HEK293 (cell line): ENCODE results near the gene C4orf50.
"Not testable (repeated sequence)": the region's sequence is repeated elsewhere in the genome, so short reads cannot be mapped to it uniquely, and the experiment has no call there.

Experiments
- SETDB1 ChIP-seq: IDR thresholded peaks from one replicate; pipeline ENCODE4 v1.6.1; 2017; ENCODE audit warnings: mild to moderate bottlenecking, low read length, moderate library complexity, mixed read lengths; ENCODE audit not compliant: insufficient read length
- ZSCAN23 ChIP-seq: fragments of 450-650 bp; formaldehyde crosslinking; IDR thresholded peaks from 2 replicates; pipeline ENCODE4 v1.5.1; 2016; ENCODE audit warnings: missing biosample characterization, missing genetic modification characterization
- ZSCAN5A ChIP-seq: fragments of 450-650 bp; formaldehyde crosslinking; IDR thresholded peaks from 2 replicates; pipeline ENCODE4 v1.5.1; 2016; ENCODE audit warnings: missing biosample characterization, missing genetic modification characterization

- not testable (repeated sequence) for TF ChIP-seq SETDB1; ZSCAN5A (tag by site-specific recombination); ZSCAN23 (tag by site-specific recombination)
Measured at GRCh38 chr4:5993346-5993745, 24.9 kb downstream of the C4orf50 start.
